HG02759 (cell line): ENCODE data around the gene CLDN24.
A peak's percentile ranks its signal among the peaks of the same experiment; 100 is the strongest.

Experiments used
- ATAC-seq: cut with Tn5 transposase; IDR thresholded peaks from one replicate; pipeline ENCODE4 v1.9.1; 2021; ENCODE audit warnings: mild to moderate bottlenecking, moderate library complexity; ENCODE audit not compliant: unreplicated experiment

Gene CLDN24

GRCh38 chr4:183323295-183323694 is 1.1 kb upstream of the CLDN24 start:
- ATAC-seq: no peak

DNA sequence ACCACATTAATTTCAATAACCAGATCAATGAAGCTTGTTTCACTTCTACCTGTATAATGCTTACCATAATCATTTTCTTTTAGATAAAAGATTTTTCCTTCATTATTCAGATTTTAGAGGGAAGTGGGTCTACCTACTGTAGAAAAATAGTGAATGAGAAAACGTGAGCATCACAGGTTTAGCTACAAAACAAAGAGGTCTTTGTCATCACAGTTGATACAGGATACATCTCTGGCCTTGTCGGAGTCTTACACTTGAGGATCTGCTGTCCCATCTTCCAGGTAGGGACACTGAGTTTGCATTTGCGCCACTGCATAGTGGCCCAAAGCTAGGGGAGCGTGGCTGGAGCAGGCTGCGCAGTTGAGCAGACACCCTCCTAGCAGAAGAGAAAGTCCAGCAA is 710 bp downstream of the CLDN24 start:
- ATAC-seq: peak; percentile 9

- ATAC-seq: peak; percentile 72
These were observed 1.1 kb downstream of the CLDN24 start for GRCh38 chr4:183321079-183321478.

- no peak for ATAC-seq
These were observed 1.8 kb downstream of the CLDN24 start, which contains the start of gene CLDN22 for GRCh38 chr4:183320211-183321059. Gene CLDN22, minus strand, starts transcription at chr4:183320276. Its CDS starts 58 bp downstream, at chr4:183320218.

- ATAC-seq: no peak
These were observed 3.6 kb downstream of the CLDN24 start for GRCh38 chr4:183318656-183319055.

DNA sequence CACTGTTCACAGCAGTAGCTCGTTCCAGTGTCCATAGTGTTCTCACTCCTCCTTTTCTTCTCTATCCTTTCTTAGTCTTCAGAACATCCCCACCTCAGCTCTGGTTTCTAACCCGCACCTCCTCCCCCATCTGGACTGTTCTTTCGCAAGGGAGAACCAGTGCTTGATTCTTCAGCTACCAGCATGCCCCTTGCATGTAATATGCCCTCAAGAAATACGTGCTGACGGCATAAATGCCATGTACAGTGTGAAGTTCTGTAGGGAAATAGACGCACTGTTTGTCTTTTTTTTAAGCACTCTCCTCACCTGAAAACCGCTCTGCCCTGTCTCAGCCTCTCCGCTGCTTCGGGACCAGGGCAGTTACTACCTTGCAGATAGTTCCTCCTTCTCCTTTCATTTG is 7.4 kb downstream of the CLDN24 start:
- ATAC-seq: no peak

GRCh38 chr4:183314336-183314735 is 7.9 kb downstream of the CLDN24 start:
- no peak for ATAC-seq

- ATAC-seq: no peak
These were observed 9.4 kb downstream of the CLDN24 start for GRCh38 chr4:183312841-183313240.

GRCh38 chr4:183306811-183307210 is 15.4 kb downstream of the CLDN24 start:
- ATAC-seq: no peak

- no peak for ATAC-seq
These were observed 17.7 kb downstream of the CLDN24 start for GRCh38 chr4:183304538-183304937.

GRCh38 chr4:183304067-183304466 is 18.2 kb downstream of the CLDN24 start:
- ATAC-seq: no peak

DNA sequence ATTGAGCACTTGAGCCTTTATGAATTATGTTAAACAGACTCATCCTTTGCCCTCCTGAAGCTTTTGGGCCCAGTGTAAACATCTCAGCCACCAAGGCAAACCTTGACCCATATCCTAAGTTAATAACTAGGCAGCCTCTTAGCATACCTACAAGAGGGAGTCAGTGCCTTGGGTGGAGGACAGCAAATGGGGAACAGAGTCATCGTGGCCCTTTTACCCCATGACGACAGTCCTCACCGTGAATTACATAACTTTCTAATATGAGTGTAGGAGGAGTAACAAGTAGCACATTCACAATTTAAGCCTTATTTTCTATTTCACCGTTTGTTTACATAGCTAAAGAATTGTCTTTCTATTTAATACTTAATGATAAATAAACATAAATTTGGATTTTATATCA is 18.9 kb downstream of the CLDN24 start:
- no peak for ATAC-seq

DNA sequence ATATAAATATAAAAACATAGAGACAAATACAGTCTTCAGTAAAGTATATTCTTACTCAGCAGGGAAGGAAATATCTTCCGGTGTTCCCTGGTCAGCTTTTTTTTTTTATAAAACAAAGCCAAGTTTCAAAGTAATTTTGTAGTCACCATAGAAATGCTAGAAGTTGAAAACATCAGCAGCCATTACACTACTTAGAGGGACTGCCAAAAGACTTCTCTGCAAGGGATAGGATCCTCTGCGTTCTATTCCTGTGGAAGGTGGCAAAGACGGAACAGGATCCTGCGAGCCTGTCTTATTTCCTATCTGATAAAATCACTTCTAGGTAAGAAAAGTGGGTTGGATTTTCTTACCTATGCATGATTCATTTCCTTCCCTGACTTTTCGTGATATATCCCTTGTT is 21.6 kb downstream of the CLDN24 start:
- ATAC-seq: no peak

DNA sequence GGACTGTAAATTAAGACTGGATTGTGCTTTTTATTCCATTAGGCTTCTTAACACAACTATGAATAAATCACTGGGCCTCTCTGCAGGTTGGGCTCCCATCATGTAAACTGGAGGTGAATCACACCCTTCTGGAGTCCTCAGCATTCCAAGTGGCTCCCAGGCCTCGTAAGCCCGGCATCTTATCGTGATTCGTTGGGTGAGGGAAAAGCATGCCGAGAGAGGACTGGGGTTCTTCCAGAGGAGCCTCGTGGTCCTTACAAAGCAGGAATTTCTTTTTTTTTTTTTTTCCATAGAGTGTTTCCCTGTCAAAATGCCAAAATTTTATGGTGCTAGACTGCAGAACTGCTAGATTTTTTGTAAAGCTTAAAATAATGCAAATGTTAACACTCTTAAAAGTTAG is 22.2 kb downstream of the CLDN24 start:
- ATAC-seq: no peak

DNA sequence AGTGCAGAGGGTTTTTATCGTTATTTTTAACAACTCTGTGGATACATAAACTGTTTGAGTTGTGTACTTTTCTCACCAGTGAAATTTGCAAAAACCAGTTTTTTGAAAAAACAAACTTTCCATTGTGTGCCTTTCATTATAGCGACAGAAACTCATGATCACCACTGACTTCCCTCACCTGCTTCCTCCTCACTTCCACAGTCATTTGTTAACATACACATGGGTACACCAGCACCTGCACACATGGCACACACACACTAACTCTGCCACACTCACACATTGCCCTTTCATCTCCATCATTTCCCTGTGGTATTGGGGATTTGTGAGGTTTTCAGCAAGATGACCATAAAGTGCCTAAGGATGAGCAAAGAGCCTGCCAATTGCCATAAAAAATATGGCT is 22.8 kb downstream of the CLDN24 start:
- no peak for ATAC-seq

- ATAC-seq: peak; percentile 90
These were observed 24.6 kb downstream of the CLDN24 start for GRCh38 chr4:183297675-183298074.

GRCh38 chr4:183295711-183296110 is 26.5 kb downstream of the CLDN24 start:
- ATAC-seq: no peak

DNA sequence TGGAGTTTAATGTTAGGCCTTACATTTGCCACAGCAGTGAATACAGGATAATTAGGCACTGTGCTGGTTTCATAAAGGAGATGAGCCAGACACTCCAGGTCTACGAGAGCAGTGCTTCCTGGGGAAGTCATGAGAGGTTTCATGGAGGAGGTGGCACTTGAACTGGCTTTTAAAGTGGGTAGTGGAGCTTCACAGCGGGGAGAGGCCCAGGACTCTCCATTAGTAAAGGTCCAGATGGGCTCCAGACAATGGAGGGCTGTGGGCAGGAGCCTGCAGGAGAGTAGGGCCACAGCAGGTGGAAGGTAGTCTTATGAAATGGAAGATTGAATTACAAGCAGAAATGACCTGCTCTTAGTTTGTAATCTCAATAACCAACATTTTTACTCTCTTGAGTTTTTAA is 31.2 kb downstream of the CLDN24 start:
- no peak for ATAC-seq

- no peak for ATAC-seq
These were observed 32.5 kb downstream of the CLDN24 start for GRCh38 chr4:183289688-183290087.

DNA sequence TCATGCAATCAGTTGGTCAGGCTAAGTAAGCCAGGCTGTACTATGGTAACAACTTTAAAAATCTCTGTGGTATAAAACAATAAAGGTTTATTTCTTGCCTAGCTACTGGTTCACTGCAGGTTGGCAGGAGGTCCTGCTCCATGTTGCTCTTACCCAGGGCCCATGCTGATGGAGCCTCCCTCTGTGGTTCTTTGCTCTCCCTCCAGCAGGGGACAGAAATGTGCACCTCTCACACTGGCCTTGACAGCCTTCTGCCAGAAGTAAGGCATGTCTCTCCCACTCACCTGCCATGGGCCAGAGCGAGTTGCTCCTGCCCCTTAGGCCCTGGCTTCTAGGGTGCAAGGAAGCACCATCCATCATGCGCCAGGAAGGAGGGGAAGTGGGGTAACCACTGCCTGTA is 33.3 kb downstream of the CLDN24 start:
- ATAC-seq: no peak

GRCh38 chr4:183287677-183288076 is 34.5 kb downstream of the CLDN24 start:
- peak; percentile 80 for ATAC-seq

- peak; percentile 80 for ATAC-seq
These were observed 34.9 kb downstream of the CLDN24 start for GRCh38 chr4:183287309-183287659.
